ENCODE measurements around the gene CARD11. TPM values are rescaled to one million over a fixed set of nuclear protein-coding genes. Genes with fewer than 3 reads are reported as not detected.

The CARD11 gene
- total and polyA plus RNA-seq, 9 donors: 0.28 to 2.5 (median 0.80) TPM

DNA sequence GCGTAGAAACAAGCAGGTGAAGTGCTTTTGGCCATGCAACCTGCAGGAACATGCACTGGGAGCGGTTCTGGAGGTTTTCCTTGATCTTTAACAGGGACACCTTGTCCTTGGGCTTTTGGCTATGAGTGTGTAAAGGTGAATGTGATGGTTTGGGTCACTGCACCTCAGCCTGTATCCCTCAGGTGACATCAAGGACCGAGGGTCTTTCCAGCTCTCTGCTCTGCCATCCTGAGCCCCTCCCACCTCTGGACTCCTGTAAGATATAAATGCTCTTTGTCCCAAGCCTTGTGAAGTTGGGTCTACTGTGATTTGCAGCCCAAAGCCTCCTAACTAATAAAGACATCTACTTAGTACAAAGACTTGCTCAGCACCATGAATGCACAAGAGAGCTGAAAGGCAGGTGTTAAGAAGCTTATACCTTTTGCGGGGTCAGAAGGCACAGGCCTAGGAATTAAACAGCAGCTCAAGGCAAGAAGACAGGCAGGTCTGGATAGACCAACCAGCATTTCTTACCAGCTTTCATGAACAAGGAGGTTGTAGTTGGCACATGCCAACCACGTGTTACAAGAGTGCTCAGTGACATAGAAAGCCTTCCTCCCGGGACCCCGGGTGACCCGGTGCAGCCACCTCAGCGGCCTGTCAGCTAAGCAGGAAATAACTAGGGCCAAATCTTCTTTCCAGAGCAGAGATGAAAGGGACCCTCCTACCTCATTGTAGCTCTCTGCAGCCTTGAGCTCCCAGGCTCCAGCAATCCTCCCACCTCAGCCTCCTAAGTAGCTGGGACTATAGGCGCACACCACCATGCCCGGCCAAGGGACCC is 89.9 kb downstream of the CARD11 start:
- H3K4me1 ChIP-seq (ENCODE audit: insufficient read depth): no peaks in the 10 kb centered on the region
- WGBS, 3 donors: 69 to 84% (median 70%) methylated on average over 11 of the region's 11 CpGs
- H3K27ac ChIP-seq: no peak overlapping the region
- no peaks in the 10 kb centered on the region for H3K36me3 ChIP-seq
- no peak for DNase-seq
- no peaks in the 10 kb centered on the region for H3K9me3 ChIP-seq
- no peaks in the 10 kb centered on the region for H3K27me3 ChIP-seq
- H3K4me3 ChIP-seq: no peak overlapping the region
- no peak for TF ChIP-seq POLR2A (IDR thresholded peaks at IDR 0.05)
- TF ChIP-seq EP300 (IDR thresholded peaks at IDR 0.05): no peak
- TF ChIP-seq, protein P1, sequence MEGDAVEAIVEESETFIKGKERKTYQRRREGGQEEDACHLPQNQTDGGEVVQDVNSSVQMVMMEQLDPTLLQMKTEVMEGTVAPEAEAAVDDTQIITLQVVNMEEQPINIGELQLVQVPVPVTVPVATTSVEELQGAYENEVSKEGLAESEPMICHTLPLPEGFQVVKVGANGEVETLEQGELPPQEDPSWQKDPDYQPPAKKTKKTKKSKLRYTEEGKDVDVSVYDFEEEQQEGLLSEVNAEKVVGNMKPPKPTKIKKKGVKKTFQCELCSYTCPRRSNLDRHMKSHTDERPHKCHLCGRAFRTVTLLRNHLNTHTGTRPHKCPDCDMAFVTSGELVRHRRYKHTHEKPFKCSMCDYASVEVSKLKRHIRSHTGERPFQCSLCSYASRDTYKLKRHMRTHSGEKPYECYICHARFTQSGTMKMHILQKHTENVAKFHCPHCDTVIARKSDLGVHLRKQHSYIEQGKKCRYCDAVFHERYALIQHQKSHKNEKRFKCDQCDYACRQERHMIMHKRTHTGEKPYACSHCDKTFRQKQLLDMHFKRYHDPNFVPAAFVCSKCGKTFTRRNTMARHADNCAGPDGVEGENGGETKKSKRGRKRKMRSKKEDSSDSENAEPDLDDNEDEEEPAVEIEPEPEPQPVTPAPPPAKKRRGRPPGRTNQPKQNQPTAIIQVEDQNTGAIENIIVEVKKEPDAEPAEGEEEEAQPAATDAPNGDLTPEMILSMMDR (IDR thresholded peaks at IDR 0.05): no peak
- intact Hi-C loops (cut with DNase I): no loop called here

DNA sequence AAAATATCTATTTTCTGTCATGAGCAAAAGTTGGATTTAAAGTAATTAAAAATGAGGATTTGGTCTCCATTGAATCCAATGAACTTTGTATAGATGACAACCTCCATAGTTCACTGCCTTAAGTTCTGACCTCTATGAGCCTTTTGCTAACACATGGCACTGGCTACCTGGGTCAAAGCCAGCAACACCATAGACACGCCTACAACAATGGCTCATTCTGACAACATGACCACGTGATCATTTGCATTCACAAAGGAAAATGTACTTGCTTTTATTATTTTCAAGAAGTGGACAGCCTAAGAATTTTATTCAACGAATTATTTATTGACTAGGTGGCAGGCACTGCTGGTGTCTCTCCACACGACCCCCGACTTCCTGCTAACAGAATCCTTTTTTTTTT is 90.6 kb downstream of the CARD11 start:
- Histone ChIP-seq H3K9me3 (no peaks in the 10 kb centered on the region), H3K36me3 (no peaks in the 10 kb centered on the region), H3K4me3 (no peak overlapping the region), H3K27ac (no peak overlapping the region), H3K4me1 (ENCODE audit: insufficient read depth) (no peaks in the 10 kb centered on the region), H3K27me3 (no peaks in the 10 kb centered on the region)
- TF ChIP-seq, protein P1 (IDR thresholded peaks at IDR 0.05): no peak
- no peak for TF ChIP-seq POLR2A (IDR thresholded peaks at IDR 0.05)
- TF ChIP-seq EP300 (IDR thresholded peaks at IDR 0.05): no peak
- 70 to 77% (median 73%) methylated on average over 5 of the region's 5 CpGs for WGBS, 3 donors
- intact Hi-C loops (cut with DNase I): no loop called here
- DNase-seq: no peak

DNA sequence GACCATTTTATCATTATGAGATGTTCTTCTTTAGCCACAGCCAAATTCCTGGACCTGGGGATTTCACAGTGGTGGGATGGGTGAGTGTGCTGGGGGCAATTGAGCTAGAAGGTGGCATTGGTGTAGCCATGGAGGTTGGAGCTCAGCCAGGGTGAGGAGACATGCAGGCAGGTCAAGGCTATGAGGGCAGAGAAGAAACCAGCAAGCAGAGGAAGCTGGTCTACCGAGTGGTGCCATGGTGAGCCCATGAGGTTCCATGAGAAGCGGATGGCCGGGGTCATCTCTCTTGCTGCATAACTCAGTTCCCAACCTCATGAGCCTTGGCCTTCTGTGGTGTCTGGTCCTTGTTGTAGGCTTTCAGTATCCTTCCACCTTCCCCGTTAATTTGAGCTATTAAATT is 91.4 kb downstream of the CARD11 start:
- WGBS, 3 donors: 90 to 94% (median 92%) methylated on average over 4 of the region's 4 CpGs
- Histone ChIP-seq H3K36me3 (no peaks in the 10 kb centered on the region), H3K4me3 (no peak overlapping the region), H3K9me3 (no peaks in the 10 kb centered on the region), H3K27me3 (no peaks in the 10 kb centered on the region), H3K4me1 (ENCODE audit: insufficient read depth) (no peaks in the 10 kb centered on the region), H3K27ac (no peak overlapping the region)
- no peak for DNase-seq
- intact Hi-C loops (cut with DNase I): no loop called here
- TF ChIP-seq POLR2A (IDR thresholded peaks at IDR 0.05): no peak
- TF ChIP-seq, protein P1 (IDR thresholded peaks at IDR 0.05): no peak
- no peak for TF ChIP-seq EP300 (IDR thresholded peaks at IDR 0.05)

DNA sequence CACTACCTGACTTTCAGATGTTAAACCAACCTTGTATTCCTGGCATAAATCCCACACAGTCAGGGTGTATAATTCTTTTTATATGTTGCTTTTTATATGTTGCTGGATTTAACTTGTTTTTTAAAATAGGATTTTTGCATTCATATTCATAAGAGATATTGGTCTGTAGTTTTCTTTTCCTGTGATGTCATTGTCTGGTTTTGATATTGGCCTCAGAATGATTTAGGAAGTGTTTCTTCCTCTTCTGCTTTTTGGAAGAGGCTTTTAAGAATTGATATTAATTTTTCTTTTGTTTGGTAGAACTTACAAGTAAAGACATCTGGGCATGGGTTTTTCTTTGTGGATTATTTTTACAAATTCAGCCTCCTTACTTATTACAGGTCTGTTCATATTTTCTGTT is 93.1 kb downstream of the CARD11 start:
- H3K36me3 ChIP-seq: no peaks in the 10 kb centered on the region
- H3K27me3 ChIP-seq: no peaks in the 10 kb centered on the region
- no peak for DNase-seq
- H3K4me3 ChIP-seq: no peak overlapping the region
- H3K4me1 ChIP-seq (ENCODE audit: insufficient read depth): no peaks in the 10 kb centered on the region
- no peaks in the 10 kb centered on the region for H3K9me3 ChIP-seq
- intact Hi-C loops (cut with DNase I): no loop called here
- no peak overlapping the region for H3K27ac ChIP-seq
- no peak for TF ChIP-seq POLR2A (IDR thresholded peaks at IDR 0.05)
- TF ChIP-seq EP300 (IDR thresholded peaks at IDR 0.05): no peak
- TF ChIP-seq, protein P1 (IDR thresholded peaks at IDR 0.05): no peak

Data from ovary (tissue), 9 donors.